HG03354 (cell line): ENCODE measurements around the gene IL18R1.
A peak's percentile ranks its signal among the peaks of the same experiment; 100 is the strongest.

Experiments
- ATAC-seq: cut with Tn5 transposase; IDR thresholded peaks from one replicate; pipeline ENCODE4 v1.9.1; 2021; ENCODE audit warnings: mild to moderate bottlenecking; ENCODE audit not compliant: unreplicated experiment, poor library complexity, severe bottlenecking

Gene IL18R1

GRCh38 chr2:102386004-102386403, 30.4 kb downstream of the IL18R1 start:
- ATAC-seq = no peak

GRCh38 chr2:102386867-102387541, 31.4 kb downstream of the IL18R1 start:
- no peak for ATAC-seq

GRCh38 chr2:102387763-102388546, 32.4 kb downstream of the IL18R1 start:
- peak; percentile 56 for ATAC-seq

- no peak for ATAC-seq
These were observed 36.0 kb downstream of the IL18R1 start for GRCh38 chr2:102391565-102391964.

- no peak for ATAC-seq
These were observed 36.5 kb downstream of the IL18R1 start for GRCh38 chr2:102392096-102392495.

- no peak for ATAC-seq
These were observed 37.3 kb downstream of the IL18R1 start for GRCh38 chr2:102392942-102393341.

- ATAC-seq = no peak
These were observed 40.4 kb downstream of the IL18R1 start for GRCh38 chr2:102396012-102396411.

- no peak for ATAC-seq
These were observed 41.6 kb downstream of the IL18R1 start for GRCh38 chr2:102397209-102397608.

GRCh38 chr2:102399499-102400141, 44.0 kb downstream of the IL18R1 start:
- no peak for ATAC-seq

GRCh38 chr2:102401456-102401855, 45.9 kb downstream of the IL18R1 start:
- no peak for ATAC-seq

GRCh38 chr2:102401865-102402264, 46.3 kb downstream of the IL18R1 start:
- no peak for ATAC-seq

- ATAC-seq = no peak
These were observed 55.4 kb downstream of the IL18R1 start for GRCh38 chr2:102410952-102411351.

GRCh38 chr2:102412199-102412598, 56.6 kb downstream of the IL18R1 start:
- ATAC-seq = no peak

GRCh38 chr2:102417946-102418345, 62.4 kb downstream of the IL18R1 start:
- peak; percentile 78 for ATAC-seq

GRCh38 chr2:102418421-102418961, 62.9 kb downstream of the IL18R1 start:
- ATAC-seq = peak; percentile 87

GRCh38 chr2:102420290-102420689, 64.7 kb downstream of the IL18R1 start:
- ATAC-seq = no peak

GRCh38 chr2:102421890-102422759, 66.5 kb downstream of the IL18R1 start:
- no peak for ATAC-seq

GRCh38 chr2:102422910-102423309, 67.3 kb downstream of the IL18R1 start, which contains the start of gene IL18RAP:
Gene IL18RAP, plus strand, starts transcription at chr2:102423160. Its CDS starts 118 bp downstream, at chr2:102423278.
- ATAC-seq = no peak

- no peak for ATAC-seq
These were observed 67.8 kb downstream of the IL18R1 start for GRCh38 chr2:102423368-102423767.
